Adrenal gland (tissue), 12 donors: ENCODE measurements around the gene BAHCC1. TPM values are rescaled to one million over a fixed set of nuclear protein-coding genes. Genes with fewer than 3 reads are reported as not detected.

Experiments
- DNase-seq, 7 donors: peaks; one replicate each; pipeline ENCODE4 v3.0.0-alpha.2; 2019 to 2020
- H3K27ac ChIP-seq, 5 donors: fragments of 200-600 bp; sonication (generic) in 4 of 5; 1 replicate in 3 of 5; 2 replicates in 2 of 5; pipeline versions ENCODE4 v1.5.1 to v1.8.0; 2016 to 2020; ENCODE audit warnings: mild to moderate bottlenecking in 1 of 5
- H3K27me3 ChIP-seq: fragments of 200-600 bp; 2 replicates; pipeline ENCODE4 v1.8.0; 2021
- H3K36me3 ChIP-seq, 2 donors: fragments of 200-600 bp; replicated peaks in 1 of 2; 1 replicate in 1 of 2; 2 replicates in 1 of 2; pipeline versions ENCODE4 v1.5.1 to v1.8.0; 2018 to 2022
- H3K4me1 ChIP-seq, 2 donors: fragments of 200-600 bp; replicated peaks in 1 of 2; 1 replicate in 1 of 2; 2 replicates in 1 of 2; pipeline versions ENCODE4 v1.5.1 to v1.8.0; 2018 to 2021
- H3K4me3 ChIP-seq, 4 donors: fragments of 200-600 bp; sonication (generic) in 3 of 4; one replicate each; pipeline ENCODE4 v1.5.1; 2016 to 2018
- H3K9me3 ChIP-seq, 3 donors: fragments of 200-600 bp; sonication (generic) in 1 of 3; replicated peaks in 1 of 3; 1 replicate in 2 of 3; 2 replicates in 1 of 3; pipeline versions ENCODE4 v1.5.1 to v1.8.0; 2016 to 2021
- POLR2A ChIP-seq, 2 donors: fragments of 450-650 bp; IDR thresholded peaks; one replicate each; pipeline ENCODE4 v1.6.1; 2017; ENCODE audit warnings: antibody characterized with exemption in 2 of 2, mild to moderate bottlenecking in 2 of 2, moderate library complexity in 1 of 2
- WGBS, 4 donors: extraction: QIAGEN DNeasy Blood & Tissue Kit in 2 of 4; methylation state at CpG; one replicate each; pipeline versions ENCODE4 v1.1.5 to v1.1.7; 2013 to 2017; 5-methylcytosine and 5-hydroxymethylcytosine counted together
- intact Hi-C, 2 donors: fragments of 100-400 bp; cut with DNase I; formaldehyde crosslinking; loops; one replicate each; pipeline versions ENCODE4 v1.14.1 to v1.15.0; 2022 to 2023
- polyA plus RNA-seq, 3 donors: library from polyadenylated mRNA; stranded (reverse); fragments of 200-250 nt in 2 of 3; fragments of 350-450 nt in 1 of 3; fragmentation: Illumina TruSeq in 1 of 3; extraction: RNeasy Lipid Tissue Mini Kit (QIAGEN cat#74804) in 1 of 3; gene quantifications; one replicate each; pipeline ENCODE4 v1.2.3, GENCODE V29; 2013 to 2014
- total RNA-seq, 9 donors: library from RNA; depleted of rRNA in 4 of 9; stranded (reverse); fragments of >200 nt in 4 of 9; fragments of 120-200 nt in 1 of 9; fragmentation: NEBNext Ultra II Directional in 1 of 9; extraction: Animal tissue kit (Norgen Biotek cat#: 25700) in 1 of 9; gene quantifications; one replicate each; pipeline versions ENCODE4 v1.1.0 to v1.2.4, GENCODE V29; 2013 to 2023
- TF ChIP-seq, protein P1 (sequence below), 6 experiments: fragments of 450-650 bp in 4 of 6; fragments of 200-600 bp in 2 of 6; sonication (generic) in 1 of 6; IDR thresholded peaks; 1 replicate in 5 of 6; 2 replicates in 1 of 6; pipeline versions ENCODE4 v1.5.1 to v1.8.0; 2016 to 2021; ENCODE audit warnings: antibody characterized with exemption in 6 of 6, mild to moderate bottlenecking in 2 of 6, moderate library complexity in 1 of 6
- donor health status: healthy with polysubstance abuse.
- donor health status: Bipolar disorder and iron deficiency.
- donor health status: DM: yes; HTN: yes; CAD: no.
- donor health status: DM: no; HTN: no; CAD: no.
- donor health status: DM: no; HTN: no; CAD: no.
- donor health status: DM: yes; HTN: yes; CAD: no.

The BAHCC1 gene
- total and polyA plus RNA-seq, 12 donors: 1.7 to 68.0 (median 18.4) TPM

DNA sequence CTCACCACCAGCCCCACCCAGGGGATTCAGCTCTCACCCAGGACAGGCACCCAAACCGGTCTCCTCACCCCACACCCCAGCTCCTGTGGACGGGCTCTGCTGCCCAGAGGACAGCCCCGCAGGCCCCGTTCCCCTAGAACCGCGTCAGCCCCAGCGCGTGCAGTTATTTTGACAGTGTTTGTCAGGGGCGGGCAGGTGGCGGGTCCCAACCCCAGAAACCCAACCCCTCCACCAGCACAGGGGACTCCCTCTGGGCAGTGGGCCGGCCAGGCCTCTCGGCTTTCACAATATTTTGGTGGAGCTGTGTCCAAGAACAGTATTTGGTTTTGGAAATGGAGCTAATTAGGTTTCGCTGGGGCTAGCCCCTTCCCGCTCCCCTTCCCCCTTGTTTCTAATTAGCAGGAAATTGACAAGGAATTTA lies 44.8 kb downstream of the BAHCC1 start:
- intact Hi-C loops: no loop called here
- Histone ChIP-seq H3K27me3 (no peaks in the 10 kb centered on the region), H3K27ac (no peak overlapping the region), H3K9me3 (no peaks in the 10 kb centered on the region), H3K4me1 (peaks cover 0 to 9% of the 10 kb centered on the region in 2 donors), H3K4me3 (no peak overlapping the region), H3K36me3 (no peaks in the 10 kb centered on the region)
- TF ChIP-seq, protein P1, sequence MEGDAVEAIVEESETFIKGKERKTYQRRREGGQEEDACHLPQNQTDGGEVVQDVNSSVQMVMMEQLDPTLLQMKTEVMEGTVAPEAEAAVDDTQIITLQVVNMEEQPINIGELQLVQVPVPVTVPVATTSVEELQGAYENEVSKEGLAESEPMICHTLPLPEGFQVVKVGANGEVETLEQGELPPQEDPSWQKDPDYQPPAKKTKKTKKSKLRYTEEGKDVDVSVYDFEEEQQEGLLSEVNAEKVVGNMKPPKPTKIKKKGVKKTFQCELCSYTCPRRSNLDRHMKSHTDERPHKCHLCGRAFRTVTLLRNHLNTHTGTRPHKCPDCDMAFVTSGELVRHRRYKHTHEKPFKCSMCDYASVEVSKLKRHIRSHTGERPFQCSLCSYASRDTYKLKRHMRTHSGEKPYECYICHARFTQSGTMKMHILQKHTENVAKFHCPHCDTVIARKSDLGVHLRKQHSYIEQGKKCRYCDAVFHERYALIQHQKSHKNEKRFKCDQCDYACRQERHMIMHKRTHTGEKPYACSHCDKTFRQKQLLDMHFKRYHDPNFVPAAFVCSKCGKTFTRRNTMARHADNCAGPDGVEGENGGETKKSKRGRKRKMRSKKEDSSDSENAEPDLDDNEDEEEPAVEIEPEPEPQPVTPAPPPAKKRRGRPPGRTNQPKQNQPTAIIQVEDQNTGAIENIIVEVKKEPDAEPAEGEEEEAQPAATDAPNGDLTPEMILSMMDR (IDR thresholded peaks at IDR 0.05): no peak
- no peak for TF ChIP-seq POLR2A (IDR thresholded peaks at IDR 0.05)
- 83 to 93% (median 91%) methylated on average over 6 to 14 of the region's 14 CpGs for WGBS, 4 donors
- DNase-seq: no peak

DNA sequence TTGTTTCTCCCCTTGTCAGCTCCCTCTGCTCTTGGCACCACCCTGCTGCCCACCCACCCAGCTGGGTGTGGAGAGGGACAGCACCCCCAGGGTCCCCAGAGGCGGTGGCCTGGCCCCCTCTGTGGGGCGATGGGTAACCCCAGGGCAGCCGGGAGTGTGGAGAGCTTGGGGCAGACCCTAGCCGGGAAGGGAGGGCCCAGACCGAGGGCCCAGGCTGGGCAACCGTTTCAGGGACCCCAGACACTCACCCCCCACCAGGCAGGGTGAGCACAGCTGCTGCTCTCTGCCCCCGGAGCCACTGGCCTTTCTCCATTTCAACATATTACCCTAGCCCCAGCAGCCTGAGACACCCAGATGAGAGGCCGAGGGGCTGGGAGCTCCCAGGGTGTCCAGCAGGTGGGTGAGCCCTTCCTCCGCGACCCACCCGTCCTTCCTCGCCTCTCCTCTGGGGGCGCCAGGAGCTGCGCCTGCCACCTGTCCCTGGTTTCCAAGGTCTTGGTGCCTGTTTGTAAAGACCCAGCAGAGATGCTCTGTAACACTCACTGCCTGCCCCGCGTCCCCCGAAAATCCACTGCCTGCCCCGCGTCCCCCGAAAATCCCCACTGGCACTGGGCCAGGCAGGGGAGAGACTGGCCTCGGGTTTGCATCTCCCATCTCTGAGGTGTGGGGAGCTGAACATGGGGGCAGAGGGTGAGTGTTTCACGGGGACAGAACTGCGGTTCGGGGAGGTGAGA lies 45.4 kb downstream of the BAHCC1 start:
- WGBS, 4 donors: 69 to 76% (median 74%) methylated on average over 22 to 24 of the region's 24 CpGs
- peaks cover 0 to 9% of the 10 kb centered on the region in 2 donors for H3K4me1 ChIP-seq
- TF ChIP-seq, protein P1 (IDR thresholded peaks at IDR 0.05): peak in 5 of 6 experiments; percentile 30 to 50 (median 36)
- TF ChIP-seq POLR2A (IDR thresholded peaks at IDR 0.05): no peak
- no peaks in the 10 kb centered on the region for H3K27me3 ChIP-seq
- H3K9me3 ChIP-seq: no peaks in the 10 kb centered on the region
- no peak overlapping the region for H3K4me3 ChIP-seq
- H3K36me3 ChIP-seq: no peaks in the 10 kb centered on the region
- DNase-seq: no peak
- intact Hi-C loops: no loop called here
- H3K27ac ChIP-seq: no peak overlapping the region

DNA sequence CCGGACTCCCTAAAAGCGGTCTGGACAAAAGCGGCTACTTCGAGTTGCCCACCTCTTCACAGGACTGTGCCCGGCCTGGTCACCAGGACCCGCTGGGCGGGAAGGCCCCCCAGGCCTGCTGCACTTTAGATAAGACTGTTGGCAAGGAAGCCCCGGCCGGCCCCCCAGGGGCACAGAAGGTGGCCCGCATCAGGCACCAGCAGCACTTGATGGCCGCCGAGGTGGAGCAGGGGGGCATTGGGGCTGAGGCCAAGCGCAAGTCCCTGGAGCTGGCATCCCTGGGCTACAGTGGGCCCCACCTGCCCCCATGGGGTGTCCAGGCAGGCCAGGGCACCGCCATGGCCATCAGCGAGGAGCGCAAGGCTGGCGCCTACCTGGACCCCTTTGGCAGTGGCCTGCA lies 47.5 kb downstream of the BAHCC1 start:
- Histone ChIP-seq H3K36me3 (no peaks in the 10 kb centered on the region), H3K4me1 (no peaks in the 10 kb centered on the region), H3K4me3 (no peak overlapping the region), H3K9me3 (no peaks in the 10 kb centered on the region), H3K27ac (no peak overlapping the region), H3K27me3 (no peaks in the 10 kb centered on the region)
- TF ChIP-seq, protein P1 (IDR thresholded peaks at IDR 0.05): no peak
- TF ChIP-seq POLR2A (IDR thresholded peaks at IDR 0.05): no peak
- 90 to 98% (median 97%) methylated on average over 4 to 17 of the region's 17 CpGs for WGBS, 4 donors
- intact Hi-C loops: no loop called here
- DNase-seq: no peak

DNA sequence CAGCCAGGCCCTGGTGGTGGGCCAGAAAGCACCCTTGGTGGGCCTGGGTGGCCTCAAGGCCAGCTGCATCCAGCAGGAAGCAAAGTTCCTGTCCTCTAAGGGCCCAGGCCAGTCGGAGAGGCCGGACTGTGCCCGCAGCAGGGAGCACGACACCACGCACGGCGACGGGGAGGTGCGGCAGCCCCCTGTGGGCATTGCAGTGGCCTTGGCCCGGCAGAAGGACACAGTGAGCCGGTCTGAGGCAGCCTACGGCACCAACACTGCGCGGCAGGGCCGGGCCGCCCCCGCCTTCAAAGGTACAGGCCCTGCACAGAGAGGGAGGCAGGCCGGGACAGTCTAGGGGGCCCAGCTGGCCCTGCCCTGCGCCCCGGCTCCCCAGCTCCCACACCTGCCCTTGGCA lies 48.0 kb downstream of the BAHCC1 start:
- WGBS, 4 donors: 86 to 100% (median 92%) methylated on average over 1 to 20 of the region's 20 CpGs
- TF ChIP-seq, protein P1 (IDR thresholded peaks at IDR 0.05): no peak
- no peak for TF ChIP-seq POLR2A (IDR thresholded peaks at IDR 0.05)
- intact Hi-C loops: no loop called here
- no peaks in the 10 kb centered on the region for H3K27me3 ChIP-seq
- no peak overlapping the region for H3K4me3 ChIP-seq
- H3K27ac ChIP-seq: no peak overlapping the region
- no peaks in the 10 kb centered on the region for H3K36me3 ChIP-seq
- H3K9me3 ChIP-seq: no peaks in the 10 kb centered on the region
- no peaks in the 10 kb centered on the region for H3K4me1 ChIP-seq
- no peak for DNase-seq
